Stimulated activated CD8-positive, alpha-beta memory T cell treated with anti-CD3 and anti-CD28 coated beads, Interleukin-15, amount 100 ng/mL, for 1 hour (primary cell): Measurements from ENCODE around the gene AHDC1.
A peak's percentile ranks its signal among the peaks of the same experiment; 100 is the strongest.
"Not testable (repeated sequence)": the region's sequence is repeated elsewhere in the genome, so short reads cannot be mapped to it uniquely, and the experiment has no call there.

Source experiments
- DNase-seq: peaks from one replicate; pipeline ENCODE4 v3.0.0-alpha.2; 2020; ENCODE audit warnings: low read depth

Gene AHDC1, protein sequence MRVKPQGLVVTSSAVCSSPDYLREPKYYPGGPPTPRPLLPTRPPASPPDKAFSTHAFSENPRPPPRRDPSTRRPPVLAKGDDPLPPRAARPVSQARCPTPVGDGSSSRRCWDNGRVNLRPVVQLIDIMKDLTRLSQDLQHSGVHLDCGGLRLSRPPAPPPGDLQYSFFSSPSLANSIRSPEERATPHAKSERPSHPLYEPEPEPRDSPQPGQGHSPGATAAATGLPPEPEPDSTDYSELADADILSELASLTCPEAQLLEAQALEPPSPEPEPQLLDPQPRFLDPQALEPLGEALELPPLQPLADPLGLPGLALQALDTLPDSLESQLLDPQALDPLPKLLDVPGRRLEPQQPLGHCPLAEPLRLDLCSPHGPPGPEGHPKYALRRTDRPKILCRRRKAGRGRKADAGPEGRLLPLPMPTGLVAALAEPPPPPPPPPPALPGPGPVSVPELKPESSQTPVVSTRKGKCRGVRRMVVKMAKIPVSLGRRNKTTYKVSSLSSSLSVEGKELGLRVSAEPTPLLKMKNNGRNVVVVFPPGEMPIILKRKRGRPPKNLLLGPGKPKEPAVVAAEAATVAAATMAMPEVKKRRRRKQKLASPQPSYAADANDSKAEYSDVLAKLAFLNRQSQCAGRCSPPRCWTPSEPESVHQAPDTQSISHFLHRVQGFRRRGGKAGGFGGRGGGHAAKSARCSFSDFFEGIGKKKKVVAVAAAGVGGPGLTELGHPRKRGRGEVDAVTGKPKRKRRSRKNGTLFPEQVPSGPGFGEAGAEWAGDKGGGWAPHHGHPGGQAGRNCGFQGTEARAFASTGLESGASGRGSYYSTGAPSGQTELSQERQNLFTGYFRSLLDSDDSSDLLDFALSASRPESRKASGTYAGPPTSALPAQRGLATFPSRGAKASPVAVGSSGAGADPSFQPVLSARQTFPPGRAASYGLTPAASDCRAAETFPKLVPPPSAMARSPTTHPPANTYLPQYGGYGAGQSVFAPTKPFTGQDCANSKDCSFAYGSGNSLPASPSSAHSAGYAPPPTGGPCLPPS (N-terminal part only)

DNA sequence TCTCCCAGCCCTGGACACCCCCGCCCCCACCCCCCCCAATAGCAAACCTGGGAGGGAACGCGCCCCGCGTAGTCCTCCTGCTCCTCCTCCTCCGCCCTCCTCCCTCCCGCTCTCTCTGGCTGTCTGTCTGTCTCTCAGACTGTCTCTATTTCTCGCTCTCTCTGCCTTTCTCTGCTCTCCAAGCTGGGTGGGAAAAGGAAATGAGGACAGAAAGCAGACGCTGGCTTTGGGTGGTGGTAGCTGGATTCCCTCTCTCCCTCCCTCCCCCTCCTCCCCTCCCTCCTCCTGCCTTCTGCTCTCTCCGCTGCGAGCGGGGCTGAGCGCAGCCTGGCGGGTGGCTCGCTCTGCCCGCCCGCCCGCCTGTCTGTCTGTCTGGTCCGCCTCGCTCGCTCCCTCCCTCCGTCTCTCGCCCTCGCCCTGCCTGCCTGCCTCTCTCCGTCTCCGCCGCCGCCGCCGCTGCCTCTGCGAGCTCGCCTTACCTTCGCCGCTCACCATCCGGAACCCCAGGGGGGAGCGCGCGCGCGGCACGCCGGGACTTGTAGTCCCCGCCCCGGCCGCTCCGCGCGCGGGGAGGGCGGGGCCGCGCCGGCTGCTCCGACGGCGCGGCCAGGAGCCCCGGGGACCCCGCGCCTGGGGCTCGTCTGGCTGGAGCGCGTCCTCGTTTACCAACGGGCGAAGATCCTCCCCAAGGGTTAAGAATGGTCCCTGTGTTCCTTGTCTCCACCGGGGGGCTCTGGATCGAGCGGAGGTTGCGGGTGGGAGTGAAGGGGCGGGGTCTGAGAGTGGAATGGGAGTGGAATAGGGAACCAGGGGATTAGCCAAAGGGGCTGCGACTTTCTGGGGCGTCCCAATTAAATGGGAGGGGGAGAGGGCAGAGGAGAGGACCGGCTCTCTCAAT, at the start of gene AHDC1:
AHDC1 (minus strand) TSS at position 464 of the 898 bp plus-strand sequence. CDS start 52,029 bp downstream, outside the sequence.
- peak; percentile 81 for DNase-seq

GRCh38 chr1:27652111-27652864, 48.3 kb upstream of the AHDC1 start:
- DNase-seq = no peak

GRCh38 chr1:27650539-27651175, 46.7 kb upstream of the AHDC1 start:
- no peak for DNase-seq

DNA sequence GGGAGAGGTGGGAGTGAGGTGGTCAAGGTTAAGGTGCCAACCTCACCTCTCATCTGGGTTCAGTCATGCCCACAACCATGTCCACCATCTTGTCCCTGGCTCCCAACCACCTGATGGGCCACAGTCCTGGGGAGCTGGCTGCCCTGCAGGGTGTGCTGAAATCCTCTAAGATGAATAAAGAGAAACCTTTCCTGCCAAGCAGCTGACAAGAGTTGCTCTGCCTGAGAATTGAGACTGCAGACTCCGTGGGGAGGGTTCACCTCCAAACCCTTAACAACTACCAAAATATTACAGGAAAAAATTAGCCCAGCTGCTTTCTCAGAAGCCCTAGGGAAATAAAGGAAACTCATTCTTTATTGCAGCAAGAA, 46.2 kb upstream of the AHDC1 start:
- no peak for DNase-seq

DNA sequence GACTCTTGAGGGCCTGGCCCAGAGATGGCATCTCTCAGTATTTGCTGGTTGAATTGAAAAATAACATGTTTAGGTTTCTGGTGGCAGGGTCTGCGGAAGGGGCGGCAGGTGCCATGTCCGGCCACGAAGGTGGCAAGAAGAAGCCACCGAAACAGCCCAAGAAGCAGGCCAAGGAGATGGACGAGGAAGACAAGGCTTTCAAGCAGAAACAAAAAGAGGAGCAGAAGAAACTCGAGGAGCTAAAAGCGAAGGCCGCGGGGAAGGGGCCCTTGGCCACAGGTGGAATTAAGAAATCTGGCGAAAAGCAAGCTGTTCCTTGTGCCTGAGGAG, 45.3 kb upstream of the AHDC1 start:
- DNase-seq = no peak

GRCh38 chr1:27648602-27649305, 44.8 kb upstream of the AHDC1 start:
- no peak for DNase-seq

- no peak for DNase-seq
Observed at GRCh38 chr1:27647328-27647727, 43.4 kb upstream of the AHDC1 start.

GRCh38 chr1:27646676-27647075, 42.7 kb upstream of the AHDC1 start:
- DNase-seq = no peak

DNA sequence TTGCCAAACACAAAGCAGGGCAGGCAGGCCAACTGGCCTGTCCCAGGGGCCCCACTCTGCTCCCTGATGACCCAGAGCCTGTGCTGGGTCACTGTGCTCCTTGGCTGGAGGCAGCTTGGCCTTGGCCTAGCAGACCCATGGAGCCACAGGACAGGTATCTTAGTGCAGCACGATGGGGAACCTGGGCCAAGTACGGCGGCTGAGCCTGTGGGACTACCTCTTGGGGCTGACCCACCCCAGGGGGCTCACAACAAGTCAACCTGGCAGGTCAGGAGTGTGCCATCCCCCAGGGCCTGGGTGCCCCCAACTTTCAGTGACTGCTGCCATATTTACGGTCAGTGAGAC, 41.1 kb upstream of the AHDC1 start:
- DNase-seq = no peak

DNA sequence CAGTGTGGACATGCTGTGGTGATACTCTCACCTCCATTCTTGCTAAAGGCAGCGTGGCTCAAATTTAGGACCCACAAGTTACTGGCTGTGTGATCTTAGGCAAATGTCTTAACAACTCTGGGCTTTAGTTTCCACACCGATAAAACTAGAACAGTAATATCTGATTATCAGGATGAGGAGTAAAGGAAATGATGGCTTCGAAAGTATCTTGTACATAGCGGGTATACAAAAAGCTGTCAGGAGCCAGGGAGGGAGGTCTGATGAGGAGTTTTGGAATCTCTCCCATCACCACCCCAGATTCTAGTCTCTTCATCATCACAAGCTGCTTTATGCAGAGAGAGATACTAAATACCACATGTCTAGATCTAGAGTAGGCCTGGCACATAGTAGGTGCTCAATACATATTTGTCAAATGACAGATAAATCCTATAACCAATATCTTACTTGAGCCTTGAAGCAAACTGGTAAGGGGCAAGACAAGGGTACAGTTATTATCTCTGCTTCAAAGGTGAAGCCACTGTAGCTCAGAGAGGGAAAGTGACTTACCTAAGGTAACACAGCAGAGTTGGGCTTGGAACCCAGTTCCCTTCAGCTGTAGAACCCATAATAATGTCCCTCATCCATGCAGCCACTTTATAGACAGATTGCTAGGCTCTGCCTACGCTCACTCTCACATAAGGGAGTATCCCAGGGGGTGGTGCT, 40.6 kb upstream of the AHDC1 start:
- no peak for DNase-seq

DNA sequence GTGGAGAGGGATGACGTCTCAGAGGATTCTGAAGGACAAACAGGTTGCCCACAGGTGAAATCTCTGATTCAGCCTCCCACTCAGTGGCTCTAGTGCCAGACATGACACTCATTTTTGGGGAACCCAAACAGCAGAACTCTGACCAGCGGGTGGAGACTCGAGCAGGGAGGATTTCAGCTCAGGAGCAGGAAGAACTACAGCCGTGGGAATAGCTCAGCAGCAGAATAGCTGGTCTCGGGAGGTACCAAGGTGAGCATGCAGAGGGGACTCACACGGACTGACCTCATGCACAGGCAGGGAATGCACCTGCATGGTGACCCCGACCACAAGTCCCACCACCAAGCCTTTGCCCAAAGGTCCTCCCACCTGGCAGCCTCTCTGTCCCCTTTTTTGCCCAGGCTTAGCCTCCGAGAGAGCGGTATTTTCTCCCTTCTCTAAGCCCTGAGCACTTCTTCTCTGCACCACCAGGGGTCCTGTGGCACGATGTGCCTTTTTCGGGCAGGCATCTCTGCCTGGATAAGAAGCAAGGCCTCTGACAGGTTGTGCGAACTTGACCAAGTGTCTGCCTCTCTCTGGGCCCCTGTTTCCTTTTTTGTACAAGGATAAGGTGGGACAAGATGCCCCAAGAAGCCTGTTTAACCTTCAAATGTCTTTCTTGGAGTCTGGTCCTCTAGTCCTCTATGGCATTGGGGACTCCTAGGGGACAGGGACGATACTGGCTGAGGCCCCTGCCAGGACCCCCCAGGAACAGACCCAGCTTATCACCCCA, 39.8 kb upstream of the AHDC1 start:
- peak; percentile 53 for DNase-seq

DNA sequence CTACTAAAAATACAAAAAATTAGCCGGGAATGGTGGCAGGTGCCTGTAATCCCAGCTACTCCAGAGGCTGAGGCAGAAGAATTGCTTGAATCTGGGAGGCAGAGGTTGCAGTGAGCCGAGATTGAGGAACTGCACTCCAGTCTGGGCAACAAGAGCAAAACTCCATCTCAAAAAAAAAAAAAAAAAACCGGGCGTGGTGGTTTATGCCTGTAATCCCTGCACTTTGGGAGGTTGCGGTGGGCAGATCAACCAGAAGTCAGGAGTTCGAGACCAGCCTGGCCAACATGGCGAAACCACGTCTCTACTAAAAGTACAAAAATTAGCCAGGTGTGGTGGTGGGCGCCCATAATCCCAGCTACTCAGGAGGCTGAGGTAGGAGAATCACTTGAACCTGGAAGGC, 36.6 kb upstream of the AHDC1 start:
- not testable (repeated sequence) for DNase-seq

GRCh38 chr1:27638805-27639204, 34.9 kb upstream of the AHDC1 start:
- no peak for DNase-seq

GRCh38 chr1:27638047-27638734, 34.2 kb upstream of the AHDC1 start:
- DNase-seq = no peak

DNA sequence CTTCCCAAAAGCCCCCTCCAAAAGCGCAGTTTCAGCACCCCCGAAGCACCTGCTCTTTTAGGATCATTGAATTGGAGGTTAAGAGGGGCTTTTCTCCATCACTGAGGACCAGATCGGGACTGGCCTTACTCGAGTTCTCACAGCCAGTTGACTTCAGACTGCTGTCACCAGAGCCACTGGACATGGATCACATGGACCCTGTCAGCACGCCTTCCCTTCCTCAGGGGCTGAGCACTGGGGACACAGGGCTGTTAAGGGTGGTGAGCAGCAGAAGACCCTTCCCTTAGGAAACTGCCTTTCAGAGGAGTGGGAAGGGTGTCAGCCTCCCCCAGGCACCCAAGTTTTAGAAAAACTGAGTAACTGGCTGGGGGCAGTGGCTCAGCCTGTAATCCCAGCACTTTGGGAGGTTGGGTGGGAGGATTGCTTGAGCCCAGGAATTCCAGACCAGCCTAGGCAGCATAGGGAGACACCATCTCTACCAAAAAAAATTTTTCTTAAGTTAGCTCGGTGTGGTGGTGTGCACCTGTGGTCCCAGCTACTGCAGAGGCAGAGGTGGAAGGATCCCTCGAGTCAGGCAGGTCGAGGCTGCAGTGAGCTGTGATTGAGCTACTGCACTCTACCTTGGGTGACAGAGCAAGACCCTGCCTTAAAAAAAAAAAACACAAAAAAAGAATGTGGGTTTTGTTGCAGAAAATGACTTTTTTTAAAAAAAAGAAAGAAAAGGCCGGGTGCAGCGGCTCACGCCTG, 31.6 kb upstream of the AHDC1 start:
- no peak for DNase-seq

DNA sequence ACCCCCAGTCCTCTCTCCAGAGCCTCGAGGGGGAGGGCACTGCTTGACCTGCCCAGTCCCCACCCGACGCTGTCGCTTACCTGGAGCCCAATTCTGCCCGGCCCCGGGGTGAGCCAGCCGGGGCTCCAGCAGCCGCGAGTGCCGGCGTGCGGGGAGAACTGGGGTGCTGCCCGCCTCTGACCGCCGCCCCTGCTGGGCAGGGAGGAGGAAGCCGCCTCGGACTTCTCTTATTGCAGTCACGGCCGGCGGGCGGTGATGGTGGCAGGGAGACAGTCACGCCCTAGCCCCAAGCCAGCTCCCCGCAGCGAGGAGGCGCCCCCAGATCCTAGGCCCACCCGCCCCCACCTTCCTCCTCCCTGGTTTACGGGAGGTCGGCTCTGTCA, 31.0 kb upstream of the AHDC1 start, which contains the start of gene FGR:
FGR (minus strand) TSS at position 201 of the 383 bp plus-strand sequence. CDS start 11,269 bp downstream, outside the sequence.
- DNase-seq = no peak
